Measurements from ENCODE around the gene STS. TPM values are rescaled to one million over a fixed set of nuclear protein-coding genes. Genes with fewer than 3 reads are reported as not detected.

The STS gene
- total and polyA plus RNA-seq, 2 donors (not counting 3 experiments of a cell fraction or from before 2014, with no cell fraction given): 2.1 to 4.9 TPM

GRCh38 chrX:7117587-7117986, 29.9 kb upstream of the STS start:
- POLR2A ChIA-PET: no interaction called here
- Histone ChIP-seq H3K9ac (replicated peaks; ENCODE audit: extremely low read depth, insufficient read depth, low read length) (no peak overlapping the region), H3K79me2 (ENCODE audit: control insufficient read depth, insufficient read depth, low read length) (peaks cover 31% of the 10 kb centered on the region), H3K4me3 (replicated peaks in 1 of 3; ENCODE audit: insufficient read depth in 1 of 3, low read depth in 1 of 3, low read length in 3 of 3) (no peak overlapping the region), H3K9me1 (replicated peaks; ENCODE audit: control insufficient read depth, extremely low read depth, insufficient read depth, low read length) (no peaks in the 10 kb centered on the region), H3K27me3 (ENCODE audit: control insufficient read depth in 2 of 2, insufficient read depth in 2 of 2, low read length in 2 of 2) (no peaks in the 10 kb centered on the region), H3K4me1 (ENCODE audit: control insufficient read depth, extremely low read depth, insufficient read depth, low read length) (peaks cover 27% of the 10 kb centered on the region), H3K36me3 (ENCODE audit: control insufficient read depth in 2 of 2, extremely low read depth in 1 of 2, insufficient read depth in 2 of 2, low read length in 2 of 2) (no peaks in the 10 kb centered on the region), H3K9me3 (replicated peaks; ENCODE audit: control insufficient read depth, insufficient read depth, low read length) (no peaks in the 10 kb centered on the region), H2AFZ (ENCODE audit: low read depth, low read length) (no peak overlapping the region), H3K27ac (ENCODE audit: insufficient read depth, low read depth, low read length) (no peak overlapping the region), H4K20me1 (replicated peaks; ENCODE audit: control insufficient read depth, extremely low read depth, insufficient read depth, low read length) (no peaks in the 10 kb centered on the region), H3K4me2 (ENCODE audit: insufficient read depth, low read length) (no peak overlapping the region)
- dilution Hi-C loops (cut with MboI; ENCODE audit: extremely low pct_ligation_motif_present, low sequenced_read_pairs) (no loop called here), intact Hi-C loops (cut with micrococcal nuclease) (no loop called here)
- TF ChIP-seq JUN (IDR thresholded peaks at IDR 0.05; ENCODE audit: borderline replicate concordance, insufficient read depth, insufficient read length, low read depth) (no peak), MYC (IDR thresholded peaks at IDR 0.05; ENCODE audit: low read depth, low read length) (no peak), POLR2A (IDR thresholded peaks at IDR 0.05; ENCODE audit: low read depth, low read length) (no peak), GATA2 (IDR thresholded peaks at IDR 0.05; ENCODE audit: insufficient read depth, insufficient read length, low read depth, low read length) (no peak), FOS (IDR thresholded peaks at IDR 0.05; ENCODE audit: borderline replicate concordance, insufficient read depth, low read length) (no peak), EZH2 (IDR thresholded peaks at IDR 0.05; ENCODE audit: borderline replicate concordance, low read depth, low read length, severe bottlenecking) (no peak), POLR2AphosphoS5 (IDR thresholded peaks at IDR 0.05; ENCODE audit: insufficient read depth, low read depth, low read length) (no peak)
- TF ChIP-seq, protein P1, sequence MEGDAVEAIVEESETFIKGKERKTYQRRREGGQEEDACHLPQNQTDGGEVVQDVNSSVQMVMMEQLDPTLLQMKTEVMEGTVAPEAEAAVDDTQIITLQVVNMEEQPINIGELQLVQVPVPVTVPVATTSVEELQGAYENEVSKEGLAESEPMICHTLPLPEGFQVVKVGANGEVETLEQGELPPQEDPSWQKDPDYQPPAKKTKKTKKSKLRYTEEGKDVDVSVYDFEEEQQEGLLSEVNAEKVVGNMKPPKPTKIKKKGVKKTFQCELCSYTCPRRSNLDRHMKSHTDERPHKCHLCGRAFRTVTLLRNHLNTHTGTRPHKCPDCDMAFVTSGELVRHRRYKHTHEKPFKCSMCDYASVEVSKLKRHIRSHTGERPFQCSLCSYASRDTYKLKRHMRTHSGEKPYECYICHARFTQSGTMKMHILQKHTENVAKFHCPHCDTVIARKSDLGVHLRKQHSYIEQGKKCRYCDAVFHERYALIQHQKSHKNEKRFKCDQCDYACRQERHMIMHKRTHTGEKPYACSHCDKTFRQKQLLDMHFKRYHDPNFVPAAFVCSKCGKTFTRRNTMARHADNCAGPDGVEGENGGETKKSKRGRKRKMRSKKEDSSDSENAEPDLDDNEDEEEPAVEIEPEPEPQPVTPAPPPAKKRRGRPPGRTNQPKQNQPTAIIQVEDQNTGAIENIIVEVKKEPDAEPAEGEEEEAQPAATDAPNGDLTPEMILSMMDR (IDR thresholded peaks at IDR 0.05; ENCODE audit: extremely low read depth in 1 of 2, insufficient read depth in 1 of 2, low read depth in 1 of 2, low read length in 2 of 2): no peak
- TF ChIP-seq, protein P2, sequence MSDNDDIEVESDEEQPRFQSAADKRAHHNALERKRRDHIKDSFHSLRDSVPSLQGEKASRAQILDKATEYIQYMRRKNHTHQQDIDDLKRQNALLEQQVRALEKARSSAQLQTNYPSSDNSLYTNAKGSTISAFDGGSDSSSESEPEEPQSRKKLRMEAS (IDR thresholded peaks at IDR 0.05; ENCODE audit: insufficient read depth, insufficient read length): no peak
- no peak for FAIRE-seq
- no peak for DNase-seq (ENCODE audit: low read depth, low spot score)
- CTCF ChIA-PET: no interaction called here
- BruUV-seq (replicated peaks): no TSS peak
